ENCODE measurements around the gene PCDHGC5. TPM values are rescaled to one million over a fixed set of nuclear protein-coding genes. Genes with fewer than 3 reads are reported as not detected.

PCDHGC5 gene
- total RNA-seq, 1 donor from 2014 or later = 0.06 TPM

DNA sequence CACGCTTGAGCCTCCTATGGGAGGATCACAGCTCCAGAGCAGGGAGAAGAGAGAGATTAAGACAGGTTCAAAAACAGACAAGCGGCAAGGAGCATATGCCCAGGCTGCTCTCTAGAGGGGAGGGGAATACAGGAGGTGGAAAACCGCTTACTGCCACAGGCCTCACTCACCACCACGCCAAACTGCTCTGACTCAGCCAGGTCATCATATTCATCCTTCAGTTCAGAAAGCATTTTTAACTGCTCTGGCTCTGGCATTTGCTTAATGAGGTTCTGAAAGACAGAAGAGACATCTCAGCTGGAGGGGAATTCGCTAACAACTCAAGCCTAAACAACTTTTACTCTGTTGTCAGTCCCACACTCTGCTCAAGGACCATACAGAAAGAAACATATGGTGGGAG is 40.1 kb downstream of the PCDHGC5 start:
- TF ChIP-seq, protein P1, sequence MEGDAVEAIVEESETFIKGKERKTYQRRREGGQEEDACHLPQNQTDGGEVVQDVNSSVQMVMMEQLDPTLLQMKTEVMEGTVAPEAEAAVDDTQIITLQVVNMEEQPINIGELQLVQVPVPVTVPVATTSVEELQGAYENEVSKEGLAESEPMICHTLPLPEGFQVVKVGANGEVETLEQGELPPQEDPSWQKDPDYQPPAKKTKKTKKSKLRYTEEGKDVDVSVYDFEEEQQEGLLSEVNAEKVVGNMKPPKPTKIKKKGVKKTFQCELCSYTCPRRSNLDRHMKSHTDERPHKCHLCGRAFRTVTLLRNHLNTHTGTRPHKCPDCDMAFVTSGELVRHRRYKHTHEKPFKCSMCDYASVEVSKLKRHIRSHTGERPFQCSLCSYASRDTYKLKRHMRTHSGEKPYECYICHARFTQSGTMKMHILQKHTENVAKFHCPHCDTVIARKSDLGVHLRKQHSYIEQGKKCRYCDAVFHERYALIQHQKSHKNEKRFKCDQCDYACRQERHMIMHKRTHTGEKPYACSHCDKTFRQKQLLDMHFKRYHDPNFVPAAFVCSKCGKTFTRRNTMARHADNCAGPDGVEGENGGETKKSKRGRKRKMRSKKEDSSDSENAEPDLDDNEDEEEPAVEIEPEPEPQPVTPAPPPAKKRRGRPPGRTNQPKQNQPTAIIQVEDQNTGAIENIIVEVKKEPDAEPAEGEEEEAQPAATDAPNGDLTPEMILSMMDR (conservative IDR thresholded peaks at IDR 0.05; ENCODE audit: low read depth, low read length) = no peak
- no peak overlapping the region for H3K4me3 ChIP-seq (ENCODE audit: low read depth, low read length)
- DNase-seq (ENCODE audit: low read depth) = no peak

GRCh38 chr5:141529873-141530272 is 41.0 kb downstream of the PCDHGC5 start:
- TF ChIP-seq, protein P1 (conservative IDR thresholded peaks at IDR 0.05; ENCODE audit: low read depth, low read length) = no peak
- H3K4me3 ChIP-seq (ENCODE audit: low read depth, low read length) = no peak overlapping the region
- no peak for DNase-seq (ENCODE audit: low read depth)

GRCh38 chr5:141532726-141533125 is 43.8 kb downstream of the PCDHGC5 start:
- H3K4me3 ChIP-seq (ENCODE audit: low read depth, low read length) = no peak overlapping the region
- DNase-seq (ENCODE audit: low read depth) = no peak
- TF ChIP-seq, protein P1 (conservative IDR thresholded peaks at IDR 0.05; ENCODE audit: low read depth, low read length) = no peak

DNA sequence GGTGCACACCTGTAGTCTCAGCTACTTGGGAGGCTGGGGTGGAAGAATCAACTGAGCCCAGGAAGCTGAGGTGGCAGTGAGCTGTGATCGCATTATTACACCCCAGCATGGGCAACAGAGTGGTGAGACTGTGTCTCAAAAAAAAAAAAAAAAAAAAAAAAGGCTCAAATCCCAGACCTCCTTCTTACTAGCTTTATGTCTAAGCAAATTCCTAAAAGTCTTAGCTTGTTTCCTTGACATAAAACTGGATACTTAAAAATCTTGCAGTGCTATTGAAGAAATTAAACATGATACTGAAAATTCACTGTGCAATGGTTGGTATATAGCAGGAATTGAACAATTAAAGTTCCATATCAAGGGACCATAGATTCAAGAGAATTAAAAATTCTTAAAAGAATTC is 45.0 kb downstream of the PCDHGC5 start:
- no peak overlapping the region for H3K4me3 ChIP-seq (ENCODE audit: low read depth, low read length)
- DNase-seq (ENCODE audit: low read depth) = no peak
- TF ChIP-seq, protein P1 (conservative IDR thresholded peaks at IDR 0.05; ENCODE audit: low read depth, low read length) = no peak

- TF ChIP-seq, protein P1 (conservative IDR thresholded peaks at IDR 0.05; ENCODE audit: low read depth, low read length) = no peak
- DNase-seq (ENCODE audit: low read depth) = no peak
- H3K4me3 ChIP-seq (ENCODE audit: low read depth, low read length) = no peak overlapping the region
Measured at GRCh38 chr5:141534492-141535213, 45.8 kb downstream of the PCDHGC5 start.

Other genes starting within 250 kb of the PCDHGC5 start
- 0.07 and 0.29 TPM in 2 replicates for gene PCDHB15, start 243.7 kb upstream of the PCDHGC5 start, total RNA-seq
- gene SLC25A2, start 185.0 kb upstream of the PCDHGC5 start, total RNA-seq = 0.29 TPM in 1 of 2 replicates, not detected in the other
- gene TAF7, start 168.3 kb upstream of the PCDHGC5 start, total RNA-seq = 40.6 and 41.0 TPM in 2 replicates
- 0.29 and 0.75 TPM in 2 replicates for gene PCDHGA1, start 158.6 kb upstream of the PCDHGC5 start, total RNA-seq
- 0.23 and 0.72 TPM in 2 replicates for gene PCDHGA2, start 150.3 kb upstream of the PCDHGC5 start, total RNA-seq
- 0.36 and 0.52 TPM in 2 replicates for gene PCDHGA3, start 145.3 kb upstream of the PCDHGC5 start, total RNA-seq
- gene PCDHGB1, start 139.0 kb upstream of the PCDHGC5 start, total RNA-seq = 0.12 and 0.29 TPM in 2 replicates
- gene PCDHGA4, start 134.1 kb upstream of the PCDHGC5 start, total RNA-seq = 0.22 and 0.92 TPM in 2 replicates
- 0.43 and 0.98 TPM in 2 replicates for gene PCDHGB2, start 129.1 kb upstream of the PCDHGC5 start, total RNA-seq
- 0.14 and 0.63 TPM in 2 replicates for gene PCDHGA5, start 124.9 kb upstream of the PCDHGC5 start, total RNA-seq
- gene PCDHGB3, start 118.8 kb upstream of the PCDHGC5 start, total RNA-seq = 0.14 and 1.1 TPM in 2 replicates
- gene PCDHGA6, start 115.2 kb upstream of the PCDHGC5 start, total RNA-seq = 0.35 and 0.36 TPM in 2 replicates
- 0.23 and 0.29 TPM in 2 replicates for gene PCDHGA7, start 106.3 kb upstream of the PCDHGC5 start, total RNA-seq
- 1.7 and 4.7 TPM in 2 replicates for gene PCDHGB4, start 101.4 kb upstream of the PCDHGC5 start, total RNA-seq
- 0.14 and 1.0 TPM in 2 replicates for gene PCDHGA8, start 96.4 kb upstream of the PCDHGC5 start, total RNA-seq
- gene PCDHGB5, start 91.1 kb upstream of the PCDHGC5 start, total RNA-seq = 4.0 and 6.5 TPM in 2 replicates
- 1.1 and 1.9 TPM in 2 replicates for gene PCDHGA9, start 86.3 kb upstream of the PCDHGC5 start, total RNA-seq
- 1.4 and 3.4 TPM in 2 replicates for gene PCDHGB6, start 81.1 kb upstream of the PCDHGC5 start, total RNA-seq
- gene PCDHGA10, start 76.1 kb upstream of the PCDHGC5 start, total RNA-seq = 0.58 and 1.9 TPM in 2 replicates
- 0.65 and 2.8 TPM in 2 replicates for gene PCDHGB7, start 71.4 kb upstream of the PCDHGC5 start, total RNA-seq
- gene PCDHGA11, start 68.0 kb upstream of the PCDHGC5 start, total RNA-seq = 2.6 and 2.7 TPM in 2 replicates
- gene PCDHGA12, start 58.6 kb upstream of the PCDHGC5 start, total RNA-seq = 1.8 and 1.9 TPM in 2 replicates
- gene PCDHGC3, start 13.1 kb upstream of the PCDHGC5 start, total RNA-seq = 9.8 and 23.2 TPM in 2 replicates
- gene PCDHGC4, start 4.1 kb upstream of the PCDHGC5 start, total RNA-seq = 0.07 and 0.46 TPM in 2 replicates
- gene DIAPH1, start 129.9 kb downstream of the PCDHGC5 start, total RNA-seq = 94.0 and 101 TPM in 2 replicates
- 55.2 and 64.8 TPM in 2 replicates for gene HDAC3, start 147.8 kb downstream of the PCDHGC5 start, total RNA-seq
- 3.3 and 10.3 TPM in 2 replicates for gene RELL2, start 147.9 kb downstream of the PCDHGC5 start, total RNA-seq
- 15.7 and 43.1 TPM in 2 replicates for gene FCHSD1, start 162.3 kb downstream of the PCDHGC5 start, total RNA-seq
- 7.1 and 11.3 TPM in 2 replicates for gene ARAP3, start 193.1 kb downstream of the PCDHGC5 start, total RNA-seq